GM21528 (cell line): Measurements from ENCODE around the gene SKA2.
"Not testable (repeated sequence)": the region's sequence is repeated elsewhere in the genome, so short reads cannot be mapped to it uniquely, and the experiment has no call there.

ENCODE experiments used
- ATAC-seq: cut with Tn5 transposase; IDR thresholded peaks from one replicate; pipeline ENCODE4 v1.9.1; 2021; ENCODE audit warnings: mild to moderate bottlenecking, moderate library complexity; ENCODE audit not compliant: unreplicated experiment, low FRiP score

Gene SKA2

DNA sequence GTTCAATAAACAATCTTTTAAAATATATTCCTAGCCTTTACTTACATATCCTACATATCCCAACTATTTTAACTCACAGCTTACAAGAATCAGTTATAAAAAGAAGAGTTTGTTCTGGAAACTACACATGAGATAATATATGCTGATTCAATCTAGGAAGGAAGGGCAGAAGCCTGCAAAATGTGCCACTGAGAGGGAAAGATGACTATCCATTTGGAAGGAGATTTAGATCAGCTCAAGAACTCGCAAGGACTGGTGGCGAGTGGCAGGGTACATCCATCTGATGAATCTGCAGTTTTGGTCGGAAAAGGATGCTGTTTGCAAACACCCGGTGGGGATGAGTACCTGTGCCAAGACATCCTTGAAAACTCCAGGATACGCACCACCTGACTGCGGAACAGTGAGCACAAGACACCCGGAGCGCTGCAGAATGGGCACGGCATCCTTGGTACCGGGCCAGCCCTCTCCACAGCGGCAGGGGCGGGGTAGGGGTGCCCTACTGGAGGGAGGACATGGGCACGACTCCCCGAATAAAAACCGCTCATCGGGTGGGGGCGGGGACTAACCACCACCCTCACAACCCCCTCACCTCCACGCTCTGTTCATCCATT, 49.0 kb downstream of the SKA2 start:
- peak; percentile 31 for ATAC-seq

DNA sequence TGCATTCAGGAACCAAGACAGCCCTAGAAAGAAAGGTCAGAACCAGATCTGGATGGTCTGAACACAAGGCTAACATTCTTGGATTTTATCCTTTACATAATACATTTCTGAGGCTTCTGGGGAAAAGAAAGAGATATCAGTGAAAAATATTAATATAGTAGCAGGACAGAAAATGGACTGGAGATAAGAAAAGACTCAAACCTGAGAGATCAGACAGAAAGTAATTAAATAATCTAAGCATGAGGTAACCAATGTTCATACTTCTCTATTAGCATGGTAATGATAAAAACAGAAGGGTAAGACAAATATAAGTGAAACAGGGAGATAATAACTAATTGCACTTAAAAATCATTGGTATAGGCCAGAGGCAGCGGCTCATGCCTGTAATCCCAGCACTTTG, 53.8 kb downstream of the SKA2 start:
- no peak for ATAC-seq

DNA sequence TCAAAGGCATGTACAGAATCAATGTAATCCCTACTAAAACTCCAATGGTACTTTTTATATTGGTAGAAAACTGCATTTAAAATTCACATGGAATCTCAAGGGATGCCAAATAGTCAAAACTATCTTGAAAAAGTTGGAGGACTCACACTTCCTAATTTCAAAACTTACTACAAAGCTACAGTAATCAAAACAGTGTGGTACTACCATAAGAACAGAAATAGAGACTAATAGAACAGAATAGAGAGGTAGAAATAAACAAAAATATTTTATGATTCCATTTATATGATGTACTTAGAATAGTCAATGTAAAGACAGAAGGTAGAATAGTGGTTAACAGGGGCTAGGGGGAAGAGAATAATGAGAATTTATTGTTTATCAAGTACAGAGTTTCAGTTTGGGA, 57.1 kb downstream of the SKA2 start:
- ATAC-seq, result no peak

GRCh38 chr17:59094861-59095530, 60.0 kb downstream of the SKA2 start:
- no peak for ATAC-seq

DNA sequence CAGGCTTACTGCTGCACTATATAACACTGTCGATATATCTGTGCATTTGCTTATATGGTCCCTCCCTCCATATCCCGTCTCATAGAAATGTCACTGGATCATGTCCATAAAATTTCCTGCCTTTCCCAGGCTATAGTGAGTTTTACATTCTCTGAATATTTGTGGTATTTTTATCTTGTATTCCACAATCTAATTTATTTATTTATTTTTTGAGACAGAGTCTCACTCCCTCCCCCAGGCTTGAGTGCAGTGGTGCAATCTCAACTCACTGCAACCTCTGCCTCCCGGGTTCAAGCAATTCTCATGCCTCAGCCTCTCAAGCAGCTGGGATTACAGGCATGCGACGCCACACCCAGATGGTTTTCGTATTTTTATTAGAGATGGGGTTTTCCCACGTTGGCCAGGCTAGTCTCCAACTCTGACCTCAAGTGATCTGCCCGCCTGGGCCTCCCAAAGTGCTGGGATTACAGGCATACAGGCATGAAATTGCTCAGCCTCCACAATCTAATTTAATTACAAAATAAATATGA, 61.2 kb downstream of the SKA2 start:
- no peak for ATAC-seq

- ATAC-seq, result no peak
Measured at GRCh38 chr17:59093145-59093701, 61.8 kb downstream of the SKA2 start.

DNA sequence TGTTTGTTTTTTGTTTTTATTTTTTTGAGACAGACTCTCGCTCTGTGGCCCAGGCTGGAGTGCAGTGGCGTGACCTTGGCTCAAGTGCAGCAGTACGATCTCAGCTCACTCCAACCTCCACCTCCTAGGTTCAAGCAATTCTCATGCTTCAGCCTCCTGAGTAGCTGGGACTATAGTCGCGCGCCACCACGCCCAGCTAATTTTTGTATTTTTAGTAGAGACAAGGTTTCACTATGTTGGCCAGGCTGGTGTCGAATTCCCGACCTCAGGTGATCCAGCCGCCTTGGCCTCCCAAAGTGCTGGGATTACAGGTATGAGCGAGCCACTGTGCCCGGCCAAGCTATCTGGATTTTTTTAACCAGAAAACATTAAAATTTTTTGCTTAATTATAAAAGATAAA, 64.4 kb downstream of the SKA2 start:
- not testable (repeated sequence) for ATAC-seq

DNA sequence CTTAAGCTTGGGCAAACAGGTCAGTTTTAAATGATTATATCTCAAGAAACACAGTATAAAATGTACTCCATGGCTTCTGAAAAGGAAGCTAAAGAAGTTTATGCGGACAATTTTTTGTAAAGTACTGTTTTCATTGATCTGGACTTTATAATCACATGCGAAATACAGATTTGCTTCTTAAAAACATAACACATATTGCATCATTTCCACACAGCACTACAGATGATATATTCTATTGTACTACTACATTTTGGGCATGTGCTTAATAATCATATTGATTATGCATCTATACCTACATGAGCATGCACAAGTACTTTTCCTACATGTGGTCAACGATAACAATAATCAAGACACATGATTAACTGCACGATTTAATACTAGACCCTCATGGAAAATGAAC, 70.8 kb downstream of the SKA2 start:
- ATAC-seq, result no peak

DNA sequence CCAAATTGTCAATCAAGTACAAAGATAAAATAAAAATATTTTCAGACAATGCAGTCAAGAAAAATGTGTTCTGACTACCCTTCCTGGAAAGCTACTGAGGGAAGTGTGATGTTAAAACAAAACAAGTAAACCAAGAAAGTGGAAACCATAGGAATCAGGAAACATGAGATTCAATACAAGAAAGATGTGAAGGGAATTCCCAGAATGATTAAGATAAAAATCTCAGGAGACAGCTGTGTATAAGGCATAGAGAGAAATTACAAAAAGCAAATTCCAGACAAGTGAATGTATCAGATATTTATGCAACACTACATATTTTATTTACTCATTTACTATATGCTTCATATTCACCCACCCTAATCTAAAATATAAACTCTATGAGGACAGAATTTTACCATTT, 80.5 kb downstream of the SKA2 start:
- no peak for ATAC-seq

GRCh38 chr17:59073972-59074371, 81.0 kb downstream of the SKA2 start:
- no peak for ATAC-seq

- ATAC-seq, result no peak
Measured at GRCh38 chr17:59069856-59070255, 85.1 kb downstream of the SKA2 start.

- no peak for ATAC-seq
Measured at GRCh38 chr17:59067756-59068155, 87.2 kb downstream of the SKA2 start.

- no peak for ATAC-seq
Measured at GRCh38 chr17:59067340-59067739, 87.6 kb downstream of the SKA2 start.

DNA sequence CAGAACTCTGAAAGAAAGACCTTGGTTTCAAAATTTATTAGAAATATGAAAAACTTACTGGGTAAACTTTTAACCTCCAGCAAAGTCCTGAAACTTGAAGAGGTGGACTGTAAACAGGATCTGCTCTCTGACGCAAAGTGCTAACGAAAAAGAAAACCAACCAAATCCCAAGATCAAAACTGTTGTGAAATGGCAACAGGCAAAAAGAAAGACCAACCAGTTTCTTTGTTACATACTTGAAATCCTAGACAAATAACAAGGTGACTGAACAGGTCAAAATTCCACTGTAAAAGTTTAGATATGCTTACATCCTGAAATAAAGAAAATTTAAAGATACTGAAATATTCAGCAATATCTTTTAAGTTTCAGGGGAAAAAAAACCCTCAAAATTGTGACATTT, 92.5 kb downstream of the SKA2 start:
- ATAC-seq, result no peak
